GM21529 (cell line): ENCODE measurements around the gene STAT5B.
"Not testable (repeated sequence)": the region's sequence is repeated elsewhere in the genome, so short reads cannot be mapped to it uniquely, and the experiment has no call there.

Experiments
- ATAC-seq: cut with Tn5 transposase; IDR thresholded peaks from one replicate; pipeline ENCODE4 v1.9.1; 2021; ENCODE audit not compliant: unreplicated experiment

The STAT5B gene

GRCh38 chr17:42198897-42199296 lies 77.3 kb downstream of the STAT5B start:
- no peak for ATAC-seq

- ATAC-seq: no peak
Observed at GRCh38 chr17:42197564-42198156, 78.5 kb downstream of the STAT5B start.

GRCh38 chr17:42193969-42194899 lies 82.0 kb downstream of the STAT5B start, which contains the start of gene GHDC:
Gene GHDC (minus strand): TSS chr17:42194494. CDS start chr17:42193581, 913 bp downstream.
- peak; percentile 83 for ATAC-seq

GRCh38 chr17:42193216-42193968 lies 82.8 kb downstream of the STAT5B start:
- ATAC-seq: no peak

- ATAC-seq: no peak
Observed at GRCh38 chr17:42192189-42193126, 83.7 kb downstream of the STAT5B start.

GRCh38 chr17:42191275-42191608 lies 84.9 kb downstream of the STAT5B start:
- ATAC-seq: no peak

- ATAC-seq: no peak
Observed at GRCh38 chr17:42190491-42191274, 85.5 kb downstream of the STAT5B start.

GRCh38 chr17:42189651-42189965 lies 86.6 kb downstream of the STAT5B start:
- no peak for ATAC-seq

GRCh38 chr17:42188749-42189650 lies 87.2 kb downstream of the STAT5B start:
- ATAC-seq: no peak

- ATAC-seq: no peak
Observed at GRCh38 chr17:42187833-42188232, 88.4 kb downstream of the STAT5B start.

GRCh38 chr17:42186191-42186590 lies 90.0 kb downstream of the STAT5B start:
- ATAC-seq: not testable (repeated sequence)

- ATAC-seq: no peak
Observed at GRCh38 chr17:42185621-42185930, 90.6 kb downstream of the STAT5B start.

GRCh38 chr17:42184713-42185620 lies 91.2 kb downstream of the STAT5B start, which contains the start of gene HCRT:
Gene HCRT (minus strand): TSS chr17:42185452. CDS start chr17:42185365, 87 bp downstream.
- ATAC-seq: no peak

GRCh38 chr17:42183741-42184711 lies 92.2 kb downstream of the STAT5B start:
- ATAC-seq: peak; percentile 65

GRCh38 chr17:42182927-42183734 lies 93.1 kb downstream of the STAT5B start:
- ATAC-seq: no peak

- ATAC-seq: no peak
Observed at GRCh38 chr17:42181851-42182207, 94.4 kb downstream of the STAT5B start.
